ENCODE measurements around the gene FA2H.
"Not testable (repeated sequence)": the region's sequence is repeated elsewhere in the genome, so short reads cannot be mapped to it uniquely, and the experiment has no call there.

The FA2H gene

GRCh38 chr16:74774223-74775139, at the start of gene FA2H:
FA2H (minus strand) TSS chr16:74774820; CDS start chr16:74774755, 65 bp downstream.
- peak; percentile 53 for DNase-seq

DNA sequence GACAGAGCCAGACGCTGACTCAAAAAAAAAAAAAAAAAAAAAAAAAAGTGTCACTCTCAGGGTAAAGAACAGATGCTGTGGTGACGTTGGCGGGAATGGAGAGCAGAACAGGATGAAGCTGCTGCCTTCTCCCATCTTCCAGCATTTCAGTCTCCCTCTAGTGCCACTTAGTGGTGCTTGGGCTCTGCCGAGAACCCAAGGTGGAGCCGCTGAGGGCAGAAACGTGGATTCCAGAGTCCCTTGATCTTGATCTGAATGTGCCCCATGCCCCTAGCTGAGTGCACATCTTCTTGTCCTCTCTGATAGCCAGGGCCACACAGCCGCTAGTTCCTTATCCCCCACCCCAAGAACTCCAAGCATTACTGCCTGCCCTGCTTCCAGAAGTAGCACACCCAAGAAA, 43.2 kb upstream of the FA2H start:
- DNase-seq, result no peak

DNA sequence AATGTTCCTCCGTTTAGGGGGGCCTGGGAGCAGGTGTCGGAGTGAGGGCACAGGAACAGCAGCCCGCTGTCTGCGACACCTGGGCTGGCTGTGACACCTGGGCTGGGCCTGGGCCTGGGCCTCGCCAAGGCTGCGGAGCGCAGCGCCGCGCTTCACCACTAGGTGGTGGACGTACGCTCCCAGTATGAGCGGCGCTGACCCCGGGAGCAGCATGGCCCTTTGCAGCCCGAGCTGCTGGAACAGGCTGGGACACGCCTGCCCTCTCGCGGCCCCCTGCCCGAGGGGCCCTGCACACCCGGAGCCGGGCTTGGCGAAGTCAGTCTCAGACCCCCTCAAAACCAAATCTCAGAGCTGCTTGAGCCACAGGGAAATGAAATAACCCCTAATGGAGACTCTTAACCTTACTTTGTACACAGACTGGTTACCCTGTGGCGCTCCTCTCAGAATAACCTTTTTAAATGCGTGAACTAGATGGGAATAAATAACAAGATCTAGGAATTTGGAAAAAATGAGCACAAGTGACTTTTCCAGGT, 38.6 kb upstream of the FA2H start:
- peak; percentile 74 for DNase-seq

DNA sequence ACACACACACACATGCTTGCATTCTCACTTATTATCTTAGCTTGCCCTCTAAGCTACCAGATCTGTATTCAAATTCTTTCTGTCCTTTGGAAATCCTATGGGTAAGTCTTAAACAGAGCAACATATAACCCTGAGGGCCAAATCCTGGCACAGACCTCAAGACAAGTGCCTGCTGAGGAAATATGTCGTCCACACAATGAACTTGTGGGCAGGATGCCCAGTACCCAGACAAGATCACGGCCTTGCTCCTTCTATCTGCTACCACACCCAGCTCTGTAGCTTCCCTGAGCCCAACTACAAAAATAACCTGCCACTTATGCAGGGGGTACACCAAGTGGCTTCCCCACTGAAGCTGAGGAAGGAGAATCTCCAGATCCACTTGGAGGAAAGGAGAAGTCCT, 37.3 kb upstream of the FA2H start:
- DNase-seq, result no peak

DNA sequence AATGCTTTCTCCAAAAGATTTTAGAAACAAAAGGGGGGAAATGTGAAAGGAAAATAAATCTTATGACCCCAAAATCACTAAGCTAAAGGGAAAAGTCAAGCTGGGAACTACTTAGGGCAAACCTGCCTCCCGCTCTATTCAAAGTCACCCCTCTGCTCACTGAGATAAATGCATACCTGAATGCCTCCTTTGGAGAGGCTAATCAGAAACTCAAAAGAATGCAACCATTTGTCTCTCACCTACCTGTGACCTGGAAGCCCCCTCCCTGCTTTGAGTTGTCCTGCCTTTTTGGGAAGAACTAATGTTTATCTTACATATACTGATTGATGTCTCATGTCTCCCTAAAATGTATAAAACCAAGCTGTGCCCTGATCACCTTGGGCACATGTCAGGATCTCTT, 36.6 kb upstream of the FA2H start:
- not testable (repeated sequence) for DNase-seq

DNA sequence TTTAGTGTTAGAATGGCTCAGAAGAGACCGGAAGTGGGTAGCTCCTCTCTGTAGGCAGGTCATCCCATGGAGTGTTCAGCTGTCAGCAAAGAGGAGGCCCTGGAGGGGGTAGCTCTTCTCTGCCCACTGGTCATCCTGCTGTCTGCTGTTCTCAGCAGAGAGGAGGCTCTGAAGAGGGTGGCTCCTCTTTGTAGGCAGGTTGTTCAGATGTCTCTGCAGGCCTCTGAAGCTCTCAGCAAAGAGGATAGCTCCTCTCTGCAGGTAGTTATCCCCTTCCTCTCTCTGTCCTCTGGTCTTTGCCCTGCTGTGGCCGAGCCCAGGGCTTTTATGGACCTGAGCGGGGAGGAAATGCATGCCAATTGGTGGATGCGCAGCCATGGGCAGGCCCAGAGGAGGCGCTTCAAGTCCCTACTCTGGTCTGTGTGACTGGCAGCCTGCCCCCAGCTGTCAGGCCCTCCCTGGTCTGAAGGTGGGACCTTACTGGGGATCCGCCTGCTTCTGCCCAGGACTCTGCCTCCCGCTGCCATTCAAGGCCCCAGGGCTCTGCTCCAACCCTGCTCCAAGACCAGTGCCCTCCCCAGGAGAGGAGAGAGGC, 32.5 kb upstream of the FA2H start:
- no peak for DNase-seq

DNA sequence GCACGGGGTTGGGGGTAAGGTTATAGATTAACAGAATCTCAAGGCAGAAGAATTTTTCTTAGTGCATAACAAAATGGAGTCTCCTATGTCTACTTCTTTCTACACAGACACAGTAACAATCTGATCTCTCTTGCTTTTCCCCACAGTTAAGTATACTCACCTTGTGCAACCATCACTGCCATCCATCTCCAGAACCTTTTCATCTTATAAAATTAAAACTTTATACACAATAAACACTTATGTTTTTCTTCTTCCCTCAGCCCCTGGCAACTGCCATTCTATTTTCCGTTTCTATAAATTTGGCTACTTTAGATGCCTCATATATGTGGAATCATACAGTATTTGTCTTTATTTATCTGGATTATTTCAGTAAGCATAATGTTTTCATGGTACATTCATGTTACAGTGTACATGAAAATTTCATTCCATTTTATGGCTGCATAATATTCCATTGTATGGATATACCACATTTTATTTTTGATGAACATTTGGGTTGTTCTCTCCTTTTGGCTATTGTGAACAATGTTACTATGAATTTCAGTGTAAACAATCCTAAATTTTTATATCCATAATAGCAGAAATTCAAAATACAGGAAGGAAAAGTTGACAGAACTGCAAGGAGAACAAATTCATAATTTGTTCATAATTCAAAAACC, 25.7 kb upstream of the FA2H start:
- no peak for DNase-seq

DNA sequence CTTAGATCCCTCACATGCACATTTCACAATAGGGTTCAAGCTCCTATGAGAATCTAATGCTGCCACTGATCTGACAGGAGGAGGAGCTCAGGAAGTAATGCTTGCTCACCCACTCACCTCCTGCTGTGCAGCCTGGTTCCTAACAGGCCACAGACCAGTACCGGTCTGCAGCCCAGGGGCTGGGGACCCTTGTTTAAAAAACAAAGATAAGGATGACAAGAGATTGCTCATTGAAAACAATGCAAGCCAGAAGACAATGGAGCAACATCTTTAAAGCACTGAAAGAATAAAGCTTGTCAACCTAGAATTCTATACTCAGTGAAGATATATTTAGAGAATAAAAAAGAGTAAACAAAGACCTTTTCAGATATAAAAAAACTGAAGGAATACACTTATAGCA, 22.8 kb upstream of the FA2H start:
- DNase-seq, result no peak

DNA sequence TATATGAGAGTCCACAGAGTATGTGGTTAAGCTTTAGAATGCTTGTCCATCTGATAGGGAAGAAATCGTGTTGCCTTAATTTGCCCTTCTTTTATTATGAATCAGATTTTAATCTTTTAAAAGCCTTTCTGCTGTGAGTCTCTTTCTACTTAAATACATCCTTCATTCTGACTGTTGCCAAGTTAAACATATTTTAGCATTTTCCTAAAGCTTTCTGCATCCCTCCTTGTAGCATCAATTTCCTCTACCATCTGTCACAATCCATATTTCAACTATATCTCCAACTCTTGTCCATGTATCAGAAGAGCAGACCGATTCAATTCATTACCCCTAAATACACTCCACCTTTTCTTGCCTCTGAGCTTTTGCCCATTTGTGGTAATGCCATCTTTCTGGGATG, 20.5 kb upstream of the FA2H start:
- DNase-seq, result no peak

DNA sequence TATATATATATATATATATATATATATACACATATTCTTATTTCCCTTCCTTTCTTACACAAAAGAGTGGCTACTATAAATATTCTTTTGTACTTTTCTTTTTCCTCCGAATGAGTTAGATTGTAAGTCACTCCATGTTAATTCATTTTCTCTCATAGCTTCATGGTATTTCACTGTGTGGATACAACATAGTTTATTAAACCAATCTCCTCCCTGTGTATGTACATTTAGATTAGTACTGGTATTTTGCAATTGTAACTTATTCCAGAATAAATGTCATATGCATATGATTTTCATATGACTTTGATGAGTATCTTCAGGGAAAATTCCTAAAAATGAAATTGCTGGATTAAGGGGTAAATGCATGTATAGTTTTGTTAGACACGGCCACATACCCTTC, 20.0 kb upstream of the FA2H start:
- DNase-seq, result no peak

- DNase-seq, result no peak
Measured at GRCh38 chr16:74793571-74793970, 19.0 kb upstream of the FA2H start.

DNA sequence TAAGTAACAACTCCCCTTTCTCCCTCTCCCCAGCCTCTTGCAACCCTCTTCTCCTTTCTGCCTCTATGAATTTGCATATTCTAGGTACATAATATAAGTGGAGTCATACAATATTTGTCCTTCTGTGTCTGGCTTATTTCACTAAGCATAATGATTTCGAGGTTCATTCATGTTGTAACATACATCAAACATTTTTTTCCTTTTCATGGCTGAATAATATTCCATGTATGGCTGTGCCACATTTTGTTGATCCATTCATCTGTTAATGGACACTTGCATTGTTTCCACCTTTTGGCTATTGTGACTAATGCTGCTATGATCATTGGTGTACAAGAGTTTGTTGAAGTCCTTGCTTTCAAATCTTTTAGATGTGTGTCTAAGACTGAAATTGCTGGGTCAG, 17.6 kb upstream of the FA2H start:
- no peak for DNase-seq

DNA sequence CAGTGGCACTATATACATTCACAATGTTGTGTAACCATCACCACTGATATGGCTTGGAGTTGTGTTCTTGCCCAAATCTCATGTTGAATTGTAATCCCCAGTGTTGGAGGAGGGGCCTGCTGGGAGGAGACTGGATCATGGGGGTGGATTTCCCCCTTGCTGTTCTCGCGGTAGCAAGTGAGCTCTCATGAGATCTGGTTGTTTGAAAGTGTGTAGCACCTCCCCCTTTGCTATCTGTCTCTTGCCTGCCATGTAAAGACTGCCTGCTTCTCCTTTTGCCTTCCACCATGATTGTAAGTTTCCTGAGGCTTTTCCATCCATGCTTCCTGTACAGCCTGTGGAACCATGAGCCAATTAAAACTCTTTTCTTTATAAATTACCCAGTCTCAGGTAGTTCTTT, 17.1 kb upstream of the FA2H start:
- not testable (repeated sequence) for DNase-seq

DNA sequence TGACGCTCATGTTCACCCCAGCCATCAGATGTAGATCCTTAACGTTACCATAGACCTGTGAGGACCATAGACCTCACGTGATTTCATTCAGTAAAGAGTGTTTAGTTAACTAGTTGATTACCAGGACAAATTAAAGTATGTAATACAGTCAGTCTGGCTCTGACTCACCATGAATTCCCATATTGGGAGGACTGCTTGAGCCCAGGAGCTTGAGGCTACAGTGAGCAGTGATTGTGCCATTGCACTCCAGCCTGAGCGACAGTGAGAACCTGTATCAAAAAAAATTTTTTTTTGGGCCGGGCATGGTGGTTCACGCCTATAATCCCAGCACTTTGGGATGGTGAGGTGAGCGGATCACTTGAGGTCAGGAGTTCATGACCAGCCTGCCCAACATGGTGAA, 13.5 kb upstream of the FA2H start:
- DNase-seq, result no peak

DNA sequence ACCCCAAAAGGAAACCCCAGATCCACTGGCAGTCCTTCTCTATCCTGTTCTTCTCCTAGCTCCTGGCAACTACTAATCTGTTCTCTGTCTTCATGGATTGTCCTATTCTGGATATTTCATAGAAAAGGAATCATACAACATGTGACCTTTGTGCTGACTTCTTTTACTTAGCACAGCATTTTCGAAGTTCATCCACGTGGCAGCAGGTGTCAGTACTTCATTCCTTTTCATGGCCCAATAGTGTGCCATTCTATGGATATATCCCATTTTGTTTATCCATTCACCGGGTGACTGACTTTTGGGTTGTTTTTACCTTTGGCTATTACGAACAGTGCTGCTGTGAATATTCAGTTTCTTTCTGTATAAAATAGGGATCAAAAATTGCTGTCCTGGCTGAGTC, 10.4 kb upstream of the FA2H start:
- no peak for DNase-seq

DNA sequence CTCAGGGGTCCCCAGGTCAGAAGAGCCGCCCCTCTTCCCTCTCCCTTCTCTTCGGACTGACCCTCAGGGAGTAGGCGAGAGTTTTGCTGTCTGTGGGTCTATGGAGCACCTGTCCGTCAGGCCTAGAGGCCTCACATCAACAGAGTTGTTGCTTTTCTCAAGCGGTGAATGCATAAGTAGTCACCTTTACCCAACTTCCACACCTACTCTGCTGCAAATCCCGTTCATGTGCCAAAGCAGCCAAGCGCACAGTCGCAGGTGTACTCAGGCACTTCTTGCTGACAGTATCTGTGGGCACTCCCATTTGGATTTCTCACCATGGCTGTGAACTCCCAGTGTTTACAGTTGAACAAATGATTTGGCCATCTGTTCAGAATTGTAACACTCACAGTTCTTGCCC, 4.0 kb upstream of the FA2H start:
- no peak for DNase-seq

DNA sequence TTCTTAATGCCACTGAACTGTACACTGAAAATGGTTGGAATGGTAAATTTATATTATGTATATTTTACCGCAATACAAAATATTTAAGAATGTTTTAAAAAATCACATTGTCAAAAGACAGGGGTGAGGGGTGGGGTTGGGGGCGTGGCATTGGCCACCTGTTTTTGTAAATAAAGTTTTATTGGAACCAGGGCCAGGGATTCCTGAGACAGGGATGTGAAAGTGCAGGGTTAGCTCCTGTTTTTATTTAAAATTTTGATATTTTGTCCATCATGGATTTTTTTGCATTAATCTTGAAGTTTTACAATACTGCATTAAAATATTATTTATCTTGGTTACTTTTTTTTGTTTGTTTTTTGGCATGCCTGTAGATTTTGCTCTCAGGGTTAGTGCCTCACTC, 2.3 kb upstream of the FA2H start:
- DNase-seq, result no peak

DNA sequence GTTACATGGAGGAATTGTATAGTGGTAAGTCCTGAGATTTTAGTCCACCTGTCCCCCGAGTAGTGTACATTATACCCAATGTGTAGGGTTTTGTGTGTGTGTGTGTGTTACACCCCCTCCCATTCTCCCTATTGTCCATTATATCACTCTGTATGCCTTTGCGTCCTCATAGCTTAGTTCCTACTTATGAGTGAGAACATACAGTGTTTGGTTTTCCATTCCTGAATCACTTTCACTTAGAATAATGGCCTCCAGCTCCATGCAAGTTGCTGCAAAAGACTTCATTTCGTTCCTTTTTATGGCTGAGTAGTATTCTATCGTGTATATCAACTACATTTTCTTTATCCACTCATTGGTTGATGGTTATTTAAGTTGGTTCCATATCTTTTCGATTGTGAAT, 635 bp upstream of the FA2H start:
- no peak for DNase-seq

DNA sequence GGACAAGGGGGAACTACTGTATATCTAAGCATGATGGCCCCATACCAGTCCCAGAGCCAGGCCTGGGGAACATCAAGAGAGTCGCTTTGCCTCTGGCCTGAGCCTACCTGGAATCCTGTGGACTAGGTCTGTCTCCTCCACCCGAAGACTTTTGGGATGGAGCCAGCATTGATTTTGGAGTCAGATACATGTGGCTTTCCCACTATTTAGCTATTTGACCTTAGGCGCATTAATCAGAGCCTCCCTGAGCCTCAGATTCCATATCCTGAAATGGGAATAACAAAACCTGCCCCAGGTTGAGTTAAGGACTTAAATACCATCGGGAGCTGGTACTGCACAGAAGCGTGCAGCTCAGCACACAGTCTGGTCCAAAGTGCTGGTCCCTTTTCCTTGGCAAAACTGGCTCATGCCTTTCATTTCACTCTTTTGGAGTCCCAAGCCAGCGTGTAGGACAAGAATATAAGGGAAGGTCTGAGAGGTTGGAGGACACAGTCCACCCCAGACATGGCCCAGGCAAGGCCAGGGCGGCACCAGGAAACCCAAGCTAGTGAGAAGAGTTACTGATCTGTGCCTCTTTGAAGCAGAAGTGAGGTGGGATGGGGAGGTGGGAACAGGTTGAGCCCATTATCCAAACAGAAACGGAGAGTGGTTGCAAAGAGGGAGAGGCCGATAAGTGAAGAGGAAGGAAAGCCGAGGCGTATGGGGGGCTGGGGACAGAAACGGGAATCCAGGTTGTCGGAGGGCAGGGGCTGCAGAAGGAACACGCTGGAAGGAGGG, 986 bp downstream of the FA2H start:
- no peak for DNase-seq

DNA sequence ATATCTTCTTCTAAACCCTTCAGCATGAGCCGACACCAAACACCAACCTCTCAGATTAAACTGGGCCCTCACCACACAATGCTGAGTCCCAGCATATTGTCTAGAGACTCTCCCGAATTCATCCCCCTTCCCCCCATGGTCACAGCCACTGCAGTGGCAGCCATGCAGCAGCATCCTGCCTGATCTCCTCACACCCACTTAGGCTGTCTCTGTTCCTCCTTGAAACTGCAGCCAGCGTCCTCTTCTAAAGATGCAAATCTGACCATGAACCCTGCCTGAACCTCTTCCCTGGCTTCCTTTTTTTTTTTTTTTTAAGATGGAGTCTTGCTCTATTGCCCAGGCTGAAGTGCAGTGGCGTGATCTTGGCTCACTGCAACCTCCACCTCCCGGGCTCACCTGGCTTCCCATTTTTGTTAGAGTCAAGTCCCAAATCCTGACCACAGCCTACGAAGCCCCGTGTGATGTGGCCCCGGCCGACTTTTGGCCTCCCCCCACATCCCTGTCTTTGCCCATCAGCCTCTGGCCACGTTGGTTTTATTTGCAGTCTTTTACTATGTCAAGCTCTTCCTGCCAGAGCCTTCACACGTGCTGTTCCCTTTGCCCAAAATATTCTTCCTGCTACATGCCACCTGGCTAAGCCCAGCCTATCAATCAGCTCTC, 2.8 kb downstream of the FA2H start:
- DNase-seq, result no peak

- no peak for DNase-seq
Measured at GRCh38 chr16:74770831-74771526, 3.6 kb downstream of the FA2H start.
